Astrocyte of the spinal cord (primary cell): ENCODE results near the gene STK11IP.

Experiments
- DNase-seq: peaks from one replicate; pipeline ENCODE4 v3.0.0; 2011; ENCODE audit warnings: low read depth, low spot score
- H3K4me3 ChIP-seq: 2 replicates; pipeline ENCODE4 v1.5.1; 2011; ENCODE audit warnings: low read depth, mild to moderate bottlenecking, low read length, moderate library complexity
- in situ Hi-C: cut with HindIII; loops from 2 replicates; pipeline ENCODE4 v1.10.0; 2017; ENCODE audit warnings: low sequenced_read_pairs
- TF ChIP-seq, protein P1 (sequence below): IDR thresholded peaks from 2 replicates; pipeline ENCODE4 v1.5.1; 2012; ENCODE audit warnings: low read depth, mild to moderate bottlenecking, low read length, inconsistent platforms

STK11IP gene

GRCh38 chr2:219656526-219656925, 58.9 kb downstream of the STK11IP start:
- H3K4me3 ChIP-seq, result no peak overlapping the region
- DNase-seq, result peak; percentile 39
- TF ChIP-seq, protein P1, sequence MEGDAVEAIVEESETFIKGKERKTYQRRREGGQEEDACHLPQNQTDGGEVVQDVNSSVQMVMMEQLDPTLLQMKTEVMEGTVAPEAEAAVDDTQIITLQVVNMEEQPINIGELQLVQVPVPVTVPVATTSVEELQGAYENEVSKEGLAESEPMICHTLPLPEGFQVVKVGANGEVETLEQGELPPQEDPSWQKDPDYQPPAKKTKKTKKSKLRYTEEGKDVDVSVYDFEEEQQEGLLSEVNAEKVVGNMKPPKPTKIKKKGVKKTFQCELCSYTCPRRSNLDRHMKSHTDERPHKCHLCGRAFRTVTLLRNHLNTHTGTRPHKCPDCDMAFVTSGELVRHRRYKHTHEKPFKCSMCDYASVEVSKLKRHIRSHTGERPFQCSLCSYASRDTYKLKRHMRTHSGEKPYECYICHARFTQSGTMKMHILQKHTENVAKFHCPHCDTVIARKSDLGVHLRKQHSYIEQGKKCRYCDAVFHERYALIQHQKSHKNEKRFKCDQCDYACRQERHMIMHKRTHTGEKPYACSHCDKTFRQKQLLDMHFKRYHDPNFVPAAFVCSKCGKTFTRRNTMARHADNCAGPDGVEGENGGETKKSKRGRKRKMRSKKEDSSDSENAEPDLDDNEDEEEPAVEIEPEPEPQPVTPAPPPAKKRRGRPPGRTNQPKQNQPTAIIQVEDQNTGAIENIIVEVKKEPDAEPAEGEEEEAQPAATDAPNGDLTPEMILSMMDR, result no peak
- in situ Hi-C loops, result no loop called here

GRCh38 chr2:219658196-219658846, 60.7 kb downstream of the STK11IP start:
- H3K4me3 ChIP-seq, result no peak overlapping the region
- in situ Hi-C loops, result no loop called here
- TF ChIP-seq, protein P1, result no peak
- peak; percentile 57 for DNase-seq

- TF ChIP-seq, protein P1, result no peak
- in situ Hi-C loops, result no loop called here
- no peak for DNase-seq
- no peak overlapping the region for H3K4me3 ChIP-seq
These were observed 61.2 kb downstream of the STK11IP start for GRCh38 chr2:219658874-219659273.

DNA sequence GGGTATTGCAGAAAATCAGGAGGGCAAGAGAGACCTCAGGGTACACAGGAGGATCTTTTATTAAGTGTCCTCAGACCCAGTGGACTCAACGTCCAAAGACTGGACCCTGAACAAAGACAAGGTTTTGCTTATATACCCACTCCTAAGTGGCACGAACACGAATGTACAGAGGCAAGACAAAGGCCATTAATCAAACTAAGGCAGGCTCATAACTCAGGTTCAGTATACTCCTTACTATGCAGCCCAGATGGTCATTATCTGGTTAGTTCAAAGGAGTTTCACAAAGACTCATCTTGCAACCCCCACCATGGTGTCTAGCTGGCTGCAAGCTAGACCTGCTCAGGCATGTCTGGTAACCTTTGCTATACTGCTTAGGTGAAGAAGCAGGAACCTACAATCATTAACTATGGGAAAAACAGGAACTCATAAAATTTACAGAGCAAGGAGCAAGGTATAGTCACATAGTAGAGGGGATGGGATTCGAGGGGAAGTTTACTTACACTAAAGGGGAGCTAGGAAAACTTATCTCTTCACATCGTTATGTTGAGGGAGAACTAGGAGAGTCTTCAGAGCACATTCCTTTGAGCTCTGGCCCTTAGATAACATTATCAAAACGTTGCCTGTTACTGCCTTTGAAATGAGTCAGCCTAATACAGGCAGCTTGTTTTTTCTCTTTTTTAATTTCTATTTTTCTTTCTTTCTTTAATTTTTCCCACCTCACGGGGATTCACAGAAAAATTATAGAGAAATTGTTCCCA, 63.7 kb downstream of the STK11IP start:
- no peak for DNase-seq
- H3K4me3 ChIP-seq, result no peak overlapping the region
- TF ChIP-seq, protein P1, result no peak
- in situ Hi-C loops, result no loop called here

DNA sequence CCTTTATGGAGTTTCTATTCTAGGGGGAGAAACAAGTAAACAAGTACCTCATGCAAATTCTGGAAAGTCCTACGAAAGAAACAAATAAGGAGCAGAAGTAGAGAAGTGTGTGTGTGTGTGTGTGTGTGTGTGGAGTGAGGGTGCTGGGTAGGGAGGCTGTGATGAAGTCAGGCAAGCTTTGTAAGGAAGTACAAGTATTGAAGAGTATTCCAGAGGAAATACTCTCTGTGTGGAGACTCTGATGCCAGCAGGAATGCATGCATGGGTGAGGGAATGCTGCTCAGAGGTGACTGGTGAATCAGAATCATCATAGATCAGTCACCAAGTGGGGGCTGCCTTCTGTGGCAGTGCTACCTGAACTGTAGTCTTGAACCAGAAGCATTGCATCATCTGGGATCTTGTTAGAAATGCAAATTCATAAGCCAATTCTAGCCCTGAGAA, 64.3 kb downstream of the STK11IP start:
- DNase-seq, result peak; percentile 32
- TF ChIP-seq, protein P1, result no peak

DNA sequence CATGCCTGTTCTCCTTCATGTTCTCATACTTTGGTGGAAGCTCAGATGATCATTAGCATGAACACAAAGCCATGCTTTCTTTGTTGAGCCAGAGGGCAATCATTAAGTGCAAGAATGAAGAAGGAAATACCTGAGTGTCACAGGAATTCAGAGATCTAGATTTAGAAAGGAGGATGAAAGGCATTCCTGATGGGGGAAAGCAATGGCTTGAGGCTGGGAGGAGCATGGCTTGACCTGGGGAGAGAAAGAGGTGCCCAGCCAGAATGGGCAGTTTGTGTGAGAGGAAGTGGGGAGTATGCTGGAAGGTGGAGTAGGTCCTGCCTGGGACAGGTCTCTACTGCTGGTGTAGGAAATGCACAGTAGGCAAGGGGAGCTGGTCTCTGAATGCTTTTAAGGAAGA, 64.9 kb downstream of the STK11IP start:
- in situ Hi-C loops, result no loop called here
- no peak for DNase-seq
- H3K4me3 ChIP-seq, result no peak overlapping the region
- TF ChIP-seq, protein P1, result no peak

More for the DNA sequence above, 64.3 kb downstream of the STK11IP start:
- in situ Hi-C loops, result no loop called here
- H3K4me3 ChIP-seq, result no peak overlapping the region
